PFSK-1 (cell line): Measurements from ENCODE around the gene ADAMTS1.

Source experiments
- FOXP2 ChIP-seq: optimal IDR thresholded peaks from 2 replicates; pipeline ENCODE3; 2011; ENCODE audit warnings: borderline replicate concordance, control low read depth, inconsistent platforms; ENCODE audit not compliant: insufficient read depth; ENCODE audit errors: extremely low read length, extremely low read depth
- POLR2AphosphoS5 ChIP-seq: IDR thresholded peaks from 2 replicates; pipeline ENCODE4 v1.6.1; 2012; ENCODE audit warnings: low read depth, mild to moderate bottlenecking, control low read depth, low read length, moderate library complexity
- SIN3A ChIP-seq: IDR thresholded peaks from 2 replicates; pipeline ENCODE4 v1.6.1; 2012; ENCODE audit warnings: mild to moderate bottlenecking, low read length, moderate library complexity, borderline replicate concordance; ENCODE audit not compliant: insufficient read depth
- TAF1 ChIP-seq: IDR thresholded peaks from 2 replicates; pipeline ENCODE4 v1.6.1; 2012; ENCODE audit warnings: low read length, control low read depth, borderline replicate concordance; ENCODE audit not compliant: insufficient read depth
- TF ChIP-seq, protein P1 (sequence below), 2 experiments: IDR thresholded peaks; 2 replicates each; pipeline versions ENCODE4 v1.6.1 to v1.8.0; 2011 to 2012; ENCODE audit warnings: low read depth in 2 of 2, low read length in 2 of 2, control low read depth in 1 of 2, inconsistent platforms in 1 of 2, mild to moderate bottlenecking in 1 of 2, moderate library complexity in 1 of 2; ENCODE audit not compliant: insufficient read depth in 1 of 2

DNA sequence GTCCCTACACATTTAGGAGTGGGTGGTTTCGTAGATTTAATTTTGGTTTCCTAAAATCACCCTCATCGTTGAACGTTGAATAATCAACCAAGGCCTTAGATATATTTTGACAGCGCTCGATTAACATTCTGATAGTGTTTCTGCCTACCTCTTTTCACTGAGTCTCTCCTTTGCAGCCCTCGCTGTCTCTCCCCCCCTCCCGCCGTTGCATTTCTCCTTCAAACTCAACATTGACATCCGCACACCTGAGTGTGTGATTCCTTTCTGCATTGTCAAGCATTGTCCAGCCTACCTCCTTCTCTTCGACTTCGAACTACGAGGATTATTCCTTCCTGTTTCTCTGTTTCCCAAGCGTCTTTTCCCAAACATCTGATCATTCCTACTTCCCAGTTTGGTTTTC is 1.8 kb upstream of the ADAMTS1 start:
- no peak for TF ChIP-seq TAF1
- TF ChIP-seq, protein P1, sequence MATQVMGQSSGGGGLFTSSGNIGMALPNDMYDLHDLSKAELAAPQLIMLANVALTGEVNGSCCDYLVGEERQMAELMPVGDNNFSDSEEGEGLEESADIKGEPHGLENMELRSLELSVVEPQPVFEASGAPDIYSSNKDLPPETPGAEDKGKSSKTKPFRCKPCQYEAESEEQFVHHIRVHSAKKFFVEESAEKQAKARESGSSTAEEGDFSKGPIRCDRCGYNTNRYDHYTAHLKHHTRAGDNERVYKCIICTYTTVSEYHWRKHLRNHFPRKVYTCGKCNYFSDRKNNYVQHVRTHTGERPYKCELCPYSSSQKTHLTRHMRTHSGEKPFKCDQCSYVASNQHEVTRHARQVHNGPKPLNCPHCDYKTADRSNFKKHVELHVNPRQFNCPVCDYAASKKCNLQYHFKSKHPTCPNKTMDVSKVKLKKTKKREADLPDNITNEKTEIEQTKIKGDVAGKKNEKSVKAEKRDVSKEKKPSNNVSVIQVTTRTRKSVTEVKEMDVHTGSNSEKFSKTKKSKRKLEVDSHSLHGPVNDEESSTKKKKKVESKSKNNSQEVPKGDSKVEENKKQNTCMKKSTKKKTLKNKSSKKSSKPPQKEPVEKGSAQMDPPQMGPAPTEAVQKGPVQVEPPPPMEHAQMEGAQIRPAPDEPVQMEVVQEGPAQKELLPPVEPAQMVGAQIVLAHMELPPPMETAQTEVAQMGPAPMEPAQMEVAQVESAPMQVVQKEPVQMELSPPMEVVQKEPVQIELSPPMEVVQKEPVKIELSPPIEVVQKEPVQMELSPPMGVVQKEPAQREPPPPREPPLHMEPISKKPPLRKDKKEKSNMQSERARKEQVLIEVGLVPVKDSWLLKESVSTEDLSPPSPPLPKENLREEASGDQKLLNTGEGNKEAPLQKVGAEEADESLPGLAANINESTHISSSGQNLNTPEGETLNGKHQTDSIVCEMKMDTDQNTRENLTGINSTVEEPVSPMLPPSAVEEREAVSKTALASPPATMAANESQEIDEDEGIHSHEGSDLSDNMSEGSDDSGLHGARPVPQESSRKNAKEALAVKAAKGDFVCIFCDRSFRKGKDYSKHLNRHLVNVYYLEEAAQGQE (IDR thresholded peaks at IDR 0.05; ENCODE audit: insufficient read depth in 1 of 2, low read depth in 2 of 2, low read length in 2 of 2), result no peak
- TF ChIP-seq SIN3A, result no peak
- no peak for TF ChIP-seq POLR2AphosphoS5
- TF ChIP-seq FOXP2, result no peak
